ENCODE data around the gene MRPS2. TPM values are rescaled to one million over a fixed set of nuclear protein-coding genes. Genes with fewer than 3 reads are reported as not detected.

The MRPS2 gene
- total RNA-seq, 1 experiment from 2014 or later, result 84.4 TPM

- CTCF ChIA-PET, result interaction anchor here (0.6 kb wide), 1 partner anchor 66 kb away, joined by 4 read pairs; no protein-coding TSS in a partner anchor
- 0 out of 2 replicates have a peak, but pooled peaks cover 7% of the 10 kb centered on the region for H3K36me3 ChIP-seq (ENCODE audit: low read depth)
Observed at GRCh38 chr9:135487281-135488012, 13.0 kb upstream of the MRPS2 start.

GRCh38 chr9:135488013-135488330, 12.5 kb upstream of the MRPS2 start:
- Histone ChIP-seq H3K9me2 (ENCODE audit: insufficient read depth) (no peaks in the 10 kb centered on the region), H2AFZ (no peak overlapping the region), H3K27me3 (ENCODE audit: insufficient read depth, low read depth) (no peaks in the 10 kb centered on the region), H3K79me2 (ENCODE audit: low read depth) (peaks cover 5% of the 10 kb centered on the region; the same call in 1 of the 2 replicates), H3K4me2 (no peak overlapping the region), H3F3A (ENCODE audit: insufficient read depth, low read depth) (no peaks in the 10 kb centered on the region; the same call in 1 of the 2 replicates), H3K9me3 (ENCODE audit: insufficient read depth, low read depth) (no peaks in the 10 kb centered on the region), H3K27ac (no peak overlapping the region), H3K4me1 (replicated peaks; ENCODE audit: insufficient read depth) (no peaks in the 10 kb centered on the region), H3K36me3 (ENCODE audit: low read depth) (0 out of 2 replicates have a peak, but pooled peaks cover 7% of the 10 kb centered on the region), H4K20me1 (ENCODE audit: insufficient read depth) (0 out of 2 replicates have a peak, but pooled peaks cover 3% of the 10 kb centered on the region), H3K4me3 (no peak overlapping the region)
- no TSS peak for BruUV-seq (replicated peaks)
- CTCF ChIA-PET, result interaction anchor here (0.6 kb wide), 1 partner anchor 20 kb away, joined by 8 read pairs; no protein-coding TSS in a partner anchor
- POLR2A ChIA-PET (ENCODE audit: unreplicated experiment), result no interaction called here
- intact Hi-C loops (cut with micrococcal nuclease; ENCODE audit: unreplicated experiment), result no loop called here
- TF ChIP-seq EZH2 (IDR thresholded peaks at IDR 0.05; ENCODE audit: low read depth), result no peak
- no peak for TF ChIP-seq CTCF (conservative IDR thresholded peaks at IDR 0.05)
- DNase-seq, result no peak

More at GRCh38 chr9:135487281-135488012, 13.0 kb upstream of the MRPS2 start:
- Histone ChIP-seq H4K20me1 (ENCODE audit: insufficient read depth) (0 out of 2 replicates have a peak, but pooled peaks cover 3% of the 10 kb centered on the region), H3K9me3 (ENCODE audit: insufficient read depth, low read depth) (no peaks in the 10 kb centered on the region), H3K9me2 (ENCODE audit: insufficient read depth) (no peaks in the 10 kb centered on the region), H3K79me2 (ENCODE audit: low read depth) (peaks cover 8% of the 10 kb centered on the region), H3F3A (ENCODE audit: insufficient read depth, low read depth) (no peaks in the 10 kb centered on the region; the same call in 1 of the 2 replicates), H3K4me3 (no peak overlapping the region), H3K27me3 (ENCODE audit: insufficient read depth, low read depth) (no peaks in the 10 kb centered on the region), H2AFZ (no peak overlapping the region), H3K4me1 (replicated peaks; ENCODE audit: insufficient read depth) (no peaks in the 10 kb centered on the region), H3K4me2 (no peak overlapping the region), H3K27ac (no peak overlapping the region)
- TF ChIP-seq CTCF (conservative IDR thresholded peaks at IDR 0.05), result no peak
- TF ChIP-seq EZH2 (IDR thresholded peaks at IDR 0.05; ENCODE audit: low read depth), result no peak
- BruUV-seq (replicated peaks), result no TSS peak
- intact Hi-C loops (cut with micrococcal nuclease; ENCODE audit: unreplicated experiment), result no loop called here
- POLR2A ChIA-PET (ENCODE audit: unreplicated experiment), result no interaction called here
- DNase-seq, result no peak

GRCh38 chr9:135488527-135488926, 12.0 kb upstream of the MRPS2 start:
- H3K36me3 ChIP-seq (ENCODE audit: low read depth), result 0 out of 2 replicates have a peak, but pooled peaks cover 7% of the 10 kb centered on the region
- DNase-seq, result no peak
- no peak overlapping the region for H3K4me3 ChIP-seq
- no peaks in the 10 kb centered on the region for H3K27me3 ChIP-seq (ENCODE audit: insufficient read depth, low read depth)
- ChIA-PET POLR2A (ENCODE audit: unreplicated experiment) (no interaction called here), CTCF (interaction anchor here (0.6 kb wide), 1 partner anchor 20 kb away, joined by 8 read pairs; no protein-coding TSS in a partner anchor)
- intact Hi-C loops (cut with micrococcal nuclease; ENCODE audit: unreplicated experiment), result no loop called here
- H4K20me1 ChIP-seq (ENCODE audit: insufficient read depth), result 0 out of 2 replicates have a peak, but pooled peaks cover 3% of the 10 kb centered on the region
- H3K79me2 ChIP-seq (ENCODE audit: low read depth), result no peaks in the 10 kb centered on the region
- no TSS peak for BruUV-seq (replicated peaks)
- H3K9me2 ChIP-seq (ENCODE audit: insufficient read depth), result no peaks in the 10 kb centered on the region
- H3K4me2 ChIP-seq, result no peak overlapping the region
- no peaks in the 10 kb centered on the region for H3K4me1 ChIP-seq (replicated peaks; ENCODE audit: insufficient read depth)
- H3K9me3 ChIP-seq (ENCODE audit: insufficient read depth, low read depth), result no peaks in the 10 kb centered on the region
- TF ChIP-seq EZH2 (IDR thresholded peaks at IDR 0.05; ENCODE audit: low read depth) (no peak), CTCF (conservative IDR thresholded peaks at IDR 0.05) (no peak)
- no peak overlapping the region for H2AFZ ChIP-seq
- H3K27ac ChIP-seq, result no peak overlapping the region
- no peaks in the 10 kb centered on the region; the same call in 1 of the 2 replicates for H3F3A ChIP-seq (ENCODE audit: insufficient read depth, low read depth)
